Measurements from ENCODE around the gene PABPC3. TPM values are rescaled to one million over a fixed set of nuclear protein-coding genes. Genes with fewer than 3 reads are reported as not detected.

Gene PABPC3
- total RNA-seq, 4 donors from 2014 or later: 0.12 to 0.23 (median 0.21) TPM

DNA sequence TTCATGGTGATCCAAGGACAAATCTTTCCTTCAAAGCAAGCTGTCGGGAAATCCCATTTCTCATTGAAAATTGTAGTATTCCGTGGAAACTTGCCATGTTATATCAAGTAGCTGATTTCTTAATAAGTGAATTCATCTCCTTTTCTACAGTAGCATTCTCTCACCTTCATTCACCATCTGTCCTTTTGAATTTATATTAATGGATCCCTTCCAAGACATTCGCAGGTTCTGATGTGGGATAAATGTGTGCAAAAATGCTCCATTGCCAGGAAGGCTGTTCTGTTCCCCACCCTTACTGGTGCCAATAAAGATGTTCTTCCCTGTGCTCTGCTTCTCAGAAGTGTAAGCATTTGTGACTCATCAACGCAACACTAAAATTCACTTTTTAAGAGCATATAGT lies 40.0 kb downstream of the PABPC3 start:
- H3K4me1 ChIP-seq: no peaks in the 10 kb centered on the region
- TF ChIP-seq, protein P1, sequence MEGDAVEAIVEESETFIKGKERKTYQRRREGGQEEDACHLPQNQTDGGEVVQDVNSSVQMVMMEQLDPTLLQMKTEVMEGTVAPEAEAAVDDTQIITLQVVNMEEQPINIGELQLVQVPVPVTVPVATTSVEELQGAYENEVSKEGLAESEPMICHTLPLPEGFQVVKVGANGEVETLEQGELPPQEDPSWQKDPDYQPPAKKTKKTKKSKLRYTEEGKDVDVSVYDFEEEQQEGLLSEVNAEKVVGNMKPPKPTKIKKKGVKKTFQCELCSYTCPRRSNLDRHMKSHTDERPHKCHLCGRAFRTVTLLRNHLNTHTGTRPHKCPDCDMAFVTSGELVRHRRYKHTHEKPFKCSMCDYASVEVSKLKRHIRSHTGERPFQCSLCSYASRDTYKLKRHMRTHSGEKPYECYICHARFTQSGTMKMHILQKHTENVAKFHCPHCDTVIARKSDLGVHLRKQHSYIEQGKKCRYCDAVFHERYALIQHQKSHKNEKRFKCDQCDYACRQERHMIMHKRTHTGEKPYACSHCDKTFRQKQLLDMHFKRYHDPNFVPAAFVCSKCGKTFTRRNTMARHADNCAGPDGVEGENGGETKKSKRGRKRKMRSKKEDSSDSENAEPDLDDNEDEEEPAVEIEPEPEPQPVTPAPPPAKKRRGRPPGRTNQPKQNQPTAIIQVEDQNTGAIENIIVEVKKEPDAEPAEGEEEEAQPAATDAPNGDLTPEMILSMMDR (IDR thresholded peaks at IDR 0.05): no peak
- no peak for TF ChIP-seq POLR2A (IDR thresholded peaks at IDR 0.05)
- no peaks in the 10 kb centered on the region for H3K9me3 ChIP-seq
- H3K4me3 ChIP-seq: no peak overlapping the region
- 68 to 73% methylated on average over 4 of the region's 4 CpGs for WGBS, 2 donors
- no peak for DNase-seq
- no peak overlapping the region for H3K27ac ChIP-seq
- no peaks in the 10 kb centered on the region for H3K36me3 ChIP-seq
- intact Hi-C loops (cut with DNase I): no loop called here
- H3K27me3 ChIP-seq: peaks cover 0 to 48% (median 0%) of the 10 kb centered on the region in 4 donors

DNA sequence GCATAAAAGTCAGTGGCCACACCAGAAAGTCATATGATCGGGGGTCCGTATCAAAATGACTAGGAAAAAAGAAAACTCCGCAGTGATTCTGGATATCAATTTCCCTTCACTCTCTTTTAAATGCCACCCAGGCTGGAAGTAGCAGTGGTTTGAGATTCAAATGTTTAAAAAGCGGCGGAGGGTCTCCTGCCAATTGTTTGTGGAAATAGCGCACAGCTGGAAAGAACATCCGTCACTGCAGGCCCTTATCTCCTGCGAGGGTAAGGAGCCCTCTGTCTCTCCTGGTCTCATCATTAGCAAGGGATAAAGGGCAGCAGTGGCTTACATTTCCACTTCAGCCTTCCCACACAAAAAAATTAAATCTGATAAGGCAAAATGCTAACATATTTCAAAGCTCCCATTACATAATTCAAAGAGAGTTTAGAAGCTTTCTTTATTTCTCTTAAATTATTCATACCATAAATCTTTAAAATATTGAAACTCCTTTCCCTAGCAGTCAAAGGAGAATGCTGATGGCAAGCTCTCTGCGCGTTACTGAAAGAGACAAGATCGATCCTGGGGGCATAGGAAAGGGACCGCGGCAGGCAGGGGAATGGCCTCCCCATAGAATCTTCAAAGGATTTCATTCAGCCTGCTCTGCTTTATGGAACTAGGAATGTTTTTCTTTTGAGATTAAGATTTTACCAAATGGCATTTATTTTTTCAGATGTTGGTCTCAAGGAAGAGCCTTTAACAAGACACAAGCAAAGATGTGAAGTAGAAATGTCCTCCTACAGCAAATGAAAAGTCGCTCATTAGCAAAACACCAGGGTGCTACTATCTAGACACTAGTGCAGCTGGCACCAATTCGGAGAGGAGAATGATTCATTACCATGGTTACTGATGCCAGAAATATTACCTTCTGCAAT lies 41.2 kb downstream of the PABPC3 start:
- Histone ChIP-seq H3K27ac (no peak overlapping the region), H3K36me3 (no peaks in the 10 kb centered on the region), H3K9me3 (no peaks in the 10 kb centered on the region), H3K4me3 (no peak overlapping the region), H3K27me3 (peaks cover 0 to 52% (median 0%) of the 10 kb centered on the region in 4 donors), H3K4me1 (no peaks in the 10 kb centered on the region)
- no peak for DNase-seq
- intact Hi-C loops (cut with DNase I): no loop called here
- 24 to 38% methylated on average over 15 of the region's 15 CpGs for WGBS, 2 donors
- TF ChIP-seq POLR2A (IDR thresholded peaks at IDR 0.05): no peak

DNA sequence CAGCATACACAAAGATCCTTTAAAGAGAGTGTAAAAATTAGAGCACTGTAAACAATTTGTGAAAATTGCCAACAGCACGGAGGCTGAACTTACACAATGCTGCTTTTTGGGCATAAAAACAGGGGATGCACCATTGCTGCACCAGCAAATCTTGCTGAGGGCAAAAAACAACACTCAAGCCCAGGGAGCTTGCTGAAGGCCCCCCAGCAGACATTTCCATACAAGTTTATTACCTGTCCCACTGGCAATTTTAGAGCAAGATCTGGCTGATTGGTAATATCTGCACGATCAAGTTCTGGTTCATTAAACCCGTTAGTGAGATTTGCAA lies 41.8 kb downstream of the PABPC3 start:
- Histone ChIP-seq H3K36me3 (no peaks in the 10 kb centered on the region), H3K4me1 (no peaks in the 10 kb centered on the region), H3K27ac (no peak overlapping the region), H3K9me3 (no peaks in the 10 kb centered on the region), H3K27me3 (peaks cover 0 to 55% (median 0%) of the 10 kb centered on the region in 4 donors), H3K4me3 (no peak overlapping the region)
- intact Hi-C loops (cut with DNase I): no loop called here
- TF ChIP-seq, protein P1 (IDR thresholded peaks at IDR 0.05): no peak
- no peak for TF ChIP-seq POLR2A (IDR thresholded peaks at IDR 0.05)
- DNase-seq: no peak
- 48 to 59% methylated on average over 3 of the region's 3 CpGs for WGBS, 2 donors

DNA sequence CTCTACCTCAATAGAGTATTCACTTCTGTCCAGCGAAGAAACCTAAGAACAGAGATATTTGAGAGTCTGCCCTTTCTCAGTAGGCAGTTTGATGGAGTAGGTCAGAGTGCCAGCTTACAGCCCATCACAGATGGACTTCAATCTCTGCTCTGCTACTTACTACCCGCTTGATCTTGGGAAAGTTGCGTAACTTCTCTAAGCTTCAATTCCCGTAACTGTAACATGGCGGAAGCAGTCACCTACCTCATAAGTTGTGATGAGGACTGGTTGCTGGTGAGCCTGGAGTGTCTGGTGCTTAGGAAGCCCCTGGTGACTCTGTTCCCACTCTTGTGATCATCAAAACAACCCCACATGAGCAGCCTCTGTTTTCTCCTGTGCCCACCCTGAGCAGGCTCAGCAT lies 45.1 kb downstream of the PABPC3 start:
- Histone ChIP-seq H3K4me1 (no peaks in the 10 kb centered on the region), H3K27me3 (peaks cover 0 to 30% (median 0%) of the 10 kb centered on the region in 4 donors), H3K4me3 (no peak overlapping the region), H3K36me3 (no peaks in the 10 kb centered on the region), H3K27ac (no peak overlapping the region), H3K9me3 (no peaks in the 10 kb centered on the region)
- TF ChIP-seq, protein P1 (IDR thresholded peaks at IDR 0.05): no peak
- no peak for TF ChIP-seq POLR2A (IDR thresholded peaks at IDR 0.05)
- WGBS, 2 donors: 71 to 83% methylated on average over 5 of the region's 5 CpGs
- DNase-seq: no peak
- intact Hi-C loops (cut with DNase I): no loop called here

DNA sequence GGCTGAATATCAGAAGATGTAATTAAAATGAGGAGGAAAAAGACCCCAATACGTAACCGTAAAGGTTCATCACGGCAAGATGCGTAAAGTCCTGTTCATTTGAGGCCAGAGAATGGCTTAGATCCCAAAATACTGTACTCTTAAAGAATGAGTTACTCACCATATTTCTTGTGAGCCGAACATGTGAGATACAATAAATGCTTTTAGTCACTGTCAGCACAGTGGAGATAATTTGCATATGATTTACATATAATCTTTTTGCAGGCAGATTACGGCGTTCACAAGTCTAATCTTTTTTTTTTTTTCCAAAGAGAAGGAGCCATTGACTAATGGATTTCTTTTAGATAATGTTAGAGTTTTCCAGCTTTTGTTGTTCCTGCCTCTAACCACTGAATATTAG lies 47.8 kb downstream of the PABPC3 start:
- Histone ChIP-seq H3K36me3 (no peaks in the 10 kb centered on the region), H3K4me3 (no peak overlapping the region), H3K9me3 (no peaks in the 10 kb centered on the region), H3K27me3 (peaks cover 0 to 11% (median 0%) of the 10 kb centered on the region in 4 donors), H3K4me1 (no peaks in the 10 kb centered on the region), H3K27ac (no peak overlapping the region)
- intact Hi-C loops (cut with DNase I): no loop called here
- no peak for TF ChIP-seq POLR2A (IDR thresholded peaks at IDR 0.05)
- TF ChIP-seq, protein P1 (IDR thresholded peaks at IDR 0.05): no peak
- WGBS, 2 donors: 79 to 82% methylated on average over 7 of the region's 7 CpGs
- no peak for DNase-seq
